Right ventricle myocardium superior (tissue), 1 donor: ENCODE results near the gene TCF12. TPM values are rescaled to one million over a fixed set of nuclear protein-coding genes. Genes with fewer than 3 reads are reported as not detected.
A peak's percentile ranks its signal among the peaks of the same experiment; 100 is the strongest.
"Not testable (repeated sequence)": the region's sequence is repeated elsewhere in the genome, so short reads cannot be mapped to it uniquely, and the experiment has no call there.

Experiments used
- ATAC-seq: fragments of 200-7000 bp; cut with Tn5 transposase; one replicate; pipeline ENCODE4 v1.9.1; 2020; ENCODE audit warnings: mild to moderate bottlenecking; ENCODE audit not compliant: poor library complexity
- DNase-seq: peaks from one replicate; pipeline ENCODE4 v3.0.0-alpha.2; 2020
- intact Hi-C: fragments of 100-400 bp; cut with DNase I; formaldehyde crosslinking; loops from one replicate; pipeline ENCODE4 v1.11.2; 2022
- total RNA-seq: library from RNA; stranded (reverse); fragmentation: NEBNext Ultra II Directional; extraction: Animal tissue kit (Norgen Biotek cat#: 25700); gene quantifications from one replicate; pipeline ENCODE4 v1.2.1, GENCODE V29; 2021
- donor health status: DM: no; HTN: yes; CAD: no; lungs with severe emphysema.

TCF12 gene
- total RNA-seq, 1 donor from 2014 or later, result 32.9 TPM

- intact Hi-C loops, result loop anchor here (10.0 kb wide), 1 partner anchor 224 kb away; no protein-coding TSS in a partner anchor
- no peak for ATAC-seq
- no peak for DNase-seq
Measured at GRCh38 chr15:56910801-56911200, 7.6 kb upstream of the TCF12 start.

DNA sequence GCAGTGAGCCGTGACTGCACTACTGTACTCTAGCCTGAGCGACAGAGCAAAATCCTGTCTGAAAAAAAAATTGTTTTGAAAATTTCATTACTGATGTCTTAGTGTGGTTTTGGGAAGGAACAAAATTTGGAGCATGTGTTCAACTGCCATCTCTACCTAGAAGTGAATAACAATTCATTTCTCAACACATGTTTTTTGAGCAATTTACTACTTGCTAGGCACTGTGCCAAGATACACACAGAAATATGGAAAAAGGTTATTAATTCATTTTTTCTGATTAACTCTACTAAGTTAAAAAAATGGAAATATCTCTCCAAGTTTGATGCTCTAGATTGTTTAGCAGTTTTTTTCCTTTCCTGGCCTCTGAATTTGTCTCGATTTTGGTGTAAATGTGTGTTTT lies 5.2 kb upstream of the TCF12 start:
- no peak for DNase-seq
- ATAC-seq, result no peak
- intact Hi-C loops, result loop anchor here (10.0 kb wide), 1 partner anchor 222 kb away; no protein-coding TSS in a partner anchor

DNA sequence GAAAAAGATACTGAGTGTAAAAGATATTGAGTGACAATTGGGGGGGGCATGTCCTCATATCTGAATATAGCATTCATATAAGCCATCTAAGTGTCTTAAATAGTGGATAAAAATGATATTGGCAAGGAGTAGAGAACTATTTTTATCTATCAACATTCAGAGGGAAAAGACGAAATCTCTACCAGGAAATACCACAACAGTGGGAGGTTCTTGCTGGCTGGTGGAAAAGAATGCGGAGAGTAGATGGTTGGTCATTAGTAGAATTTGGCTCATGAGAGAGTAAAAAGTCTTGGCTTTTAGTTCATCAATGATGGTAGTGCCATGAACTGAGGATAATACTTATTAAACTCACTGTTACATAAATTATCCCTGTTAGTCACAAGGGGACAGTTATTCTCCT lies 4.8 kb upstream of the TCF12 start:
- ATAC-seq (no peak), DNase-seq (no peak)
- intact Hi-C loops, result loop anchor here (10.0 kb wide), 1 partner anchor 221 kb away; no protein-coding TSS in a partner anchor

DNA sequence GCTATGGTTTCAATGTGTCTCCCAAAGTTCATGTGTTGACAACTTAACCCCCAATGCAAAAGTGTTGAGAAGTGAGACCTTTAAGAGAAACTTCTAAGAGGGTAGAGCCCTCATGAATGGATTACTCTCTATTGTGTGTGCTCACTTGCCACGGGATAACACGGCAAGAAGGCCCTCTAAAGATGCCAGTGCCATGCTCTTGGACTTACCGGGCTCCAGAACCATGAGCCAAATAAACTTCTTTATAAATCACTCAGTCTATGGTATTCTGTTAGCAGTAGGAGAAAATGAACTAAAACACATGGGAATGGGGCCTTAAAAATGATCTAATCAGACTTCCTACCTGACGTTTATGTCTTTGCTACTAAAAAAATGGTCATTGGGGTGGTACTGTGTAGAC lies 2.6 kb upstream of the TCF12 start:
- intact Hi-C loops, result loop anchor here (10.0 kb wide), 1 partner anchor 219 kb away; no protein-coding TSS in a partner anchor
- ATAC-seq (no peak), DNase-seq (no peak)

DNA sequence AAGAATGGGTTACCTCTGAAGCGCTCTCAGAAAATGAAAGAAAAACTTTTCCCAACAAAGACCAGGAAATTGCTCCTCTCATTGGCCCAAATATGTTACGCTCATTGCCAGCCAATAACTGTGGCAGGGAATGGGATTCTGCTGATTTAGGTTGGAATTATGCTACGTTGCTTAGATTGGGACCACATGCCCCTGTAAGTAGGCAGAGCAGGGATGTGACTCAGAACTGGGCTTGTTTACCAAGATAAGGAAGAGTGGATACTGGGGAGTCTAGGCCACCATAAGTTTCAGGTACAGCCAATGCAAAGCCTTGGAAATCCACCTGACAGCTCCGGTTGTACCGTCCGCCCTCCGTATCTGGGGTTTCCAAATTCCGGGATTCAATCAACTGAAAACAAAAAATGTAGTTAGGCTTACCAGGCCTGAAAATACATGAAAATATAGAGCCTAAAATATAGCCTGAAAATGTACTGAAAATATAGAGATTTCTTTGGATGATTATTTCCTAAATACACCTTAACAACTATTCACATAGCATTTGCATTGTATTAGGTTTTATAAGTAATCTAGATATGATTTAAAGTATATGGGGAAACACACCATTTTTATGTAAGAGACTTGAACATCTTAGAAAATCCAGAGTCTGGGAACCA lies 1.5 kb upstream of the TCF12 start:
- no peak for DNase-seq
- no peak for ATAC-seq
- intact Hi-C loops, result loop anchor here (10.0 kb wide), 1 partner anchor 218 kb away; no protein-coding TSS in a partner anchor

- intact Hi-C loops, result loop anchor here (2.0 to 10.0 kb wide), 2 partner anchors 31 to 217 kb away; no protein-coding TSS in a partner anchor
- DNase-seq (no peak), ATAC-seq (peak; percentile 4)
Measured at GRCh38 chr15:56917652-56918045, 795 bp upstream of the TCF12 start.

DNA sequence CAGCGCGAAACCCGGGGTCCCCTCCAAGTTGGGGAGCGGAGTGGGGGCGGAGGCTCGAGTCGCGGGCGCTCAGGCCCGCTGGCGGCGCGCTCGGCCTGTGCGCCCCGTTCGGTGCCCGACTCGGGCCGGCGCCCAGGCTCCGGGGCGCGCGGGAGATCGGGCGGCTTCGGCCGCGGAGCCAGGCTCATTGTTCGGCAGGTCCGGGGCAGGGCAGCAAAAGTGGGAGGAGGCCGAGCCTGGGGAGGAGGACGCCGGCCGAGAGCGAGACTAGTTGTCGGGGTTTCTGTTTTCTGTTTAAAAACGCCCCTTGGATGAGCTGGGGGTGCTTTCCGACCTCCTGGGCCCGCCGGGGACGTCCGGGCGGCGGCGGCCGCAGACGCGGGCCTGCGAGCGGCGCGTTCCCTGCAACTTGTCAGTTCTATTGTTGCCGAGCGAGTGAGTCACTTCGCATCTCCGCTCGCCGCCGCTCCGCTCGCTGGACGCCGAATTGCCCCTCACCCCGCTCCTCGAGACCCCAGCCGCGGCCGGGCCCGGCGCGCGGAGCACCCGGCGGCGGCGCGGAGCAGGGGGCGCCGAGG lies 676 bp downstream of the TCF12 start:
- ATAC-seq (peak; percentile 45), DNase-seq (peak; percentile 64)
- intact Hi-C loops, result loop anchor here (2.0 to 10.0 kb wide), 2 partner anchors 32 to 216 kb away; no protein-coding TSS in a partner anchor

DNA sequence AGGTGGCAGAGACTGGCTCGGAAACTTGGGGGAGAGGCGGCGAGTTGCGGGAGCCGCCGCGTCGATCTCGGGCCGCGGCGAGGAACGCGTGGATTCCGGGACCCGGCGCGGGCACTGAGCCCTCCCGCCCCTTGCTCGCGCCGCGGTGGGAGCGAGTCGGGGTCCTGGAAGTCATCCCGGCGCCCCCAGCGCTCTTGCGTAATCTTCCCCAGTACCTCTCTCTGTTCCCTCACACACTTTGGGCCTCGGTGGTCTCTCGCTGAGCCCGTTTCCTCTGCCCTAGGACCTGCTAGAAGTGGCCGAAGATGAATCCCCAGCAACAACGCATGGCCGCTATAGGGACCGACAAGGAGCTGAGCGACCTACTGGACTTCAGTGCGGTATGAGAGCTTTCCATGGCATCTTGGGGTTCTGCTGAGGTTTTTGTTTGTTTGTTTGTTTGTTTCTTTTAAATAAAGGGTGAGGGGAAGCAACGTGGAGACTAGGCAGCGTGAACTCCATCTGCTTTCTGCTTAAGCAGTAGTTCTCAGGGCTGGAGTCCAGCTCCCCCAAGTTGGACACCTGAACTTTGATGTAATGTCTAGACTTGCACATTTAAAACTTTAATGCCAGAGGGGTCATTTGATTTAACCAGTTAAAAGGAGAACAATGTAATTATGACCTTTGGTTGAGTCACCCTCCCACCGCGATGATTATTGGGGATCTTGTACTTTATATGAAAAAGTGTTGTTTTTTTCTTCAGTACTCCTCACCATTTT lies 1.3 kb downstream of the TCF12 start:
- intact Hi-C loops, result loop anchor here (2.0 to 10.0 kb wide), 2 partner anchors 33 to 215 kb away; no protein-coding TSS in a partner anchor
- DNase-seq, result peak; percentile 53
- ATAC-seq, result peak; percentile 1

- DNase-seq (no peak), ATAC-seq (no peak)
- intact Hi-C loops, result no loop called here
Measured at GRCh38 chr15:56920367-56920627, 1.9 kb downstream of the TCF12 start.

DNA sequence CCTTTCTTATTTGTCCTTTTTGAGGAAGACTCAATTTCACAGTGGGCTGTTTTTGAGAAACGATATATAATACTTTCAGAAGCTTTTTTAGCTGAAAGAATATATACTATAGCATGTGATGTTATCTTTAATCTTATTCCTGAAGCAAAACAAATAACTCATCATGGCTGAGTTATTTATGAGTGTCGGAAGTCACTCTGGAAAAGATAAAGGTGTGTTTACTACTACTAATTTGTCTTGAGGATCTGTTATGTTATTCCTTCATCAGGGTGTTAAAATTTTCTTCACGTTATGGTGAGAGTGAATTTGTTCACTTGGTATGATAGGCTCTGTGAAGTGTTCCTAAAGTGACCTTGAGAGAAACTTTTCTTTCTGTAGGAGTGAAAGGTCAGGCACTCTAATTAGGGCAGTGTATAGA lies 4.7 kb downstream of the TCF12 start:
- ATAC-seq (no peak), DNase-seq (no peak)
- intact Hi-C loops, result no loop called here

GRCh38 chr15:56927816-56928215 lies 9.4 kb downstream of the TCF12 start:
- ATAC-seq (no peak), DNase-seq (no peak)
- intact Hi-C loops, result no loop called here

- ATAC-seq, result no peak
- intact Hi-C loops, result no loop called here
- no peak for DNase-seq
Measured at GRCh38 chr15:56929399-56929798, 11.0 kb downstream of the TCF12 start.

DNA sequence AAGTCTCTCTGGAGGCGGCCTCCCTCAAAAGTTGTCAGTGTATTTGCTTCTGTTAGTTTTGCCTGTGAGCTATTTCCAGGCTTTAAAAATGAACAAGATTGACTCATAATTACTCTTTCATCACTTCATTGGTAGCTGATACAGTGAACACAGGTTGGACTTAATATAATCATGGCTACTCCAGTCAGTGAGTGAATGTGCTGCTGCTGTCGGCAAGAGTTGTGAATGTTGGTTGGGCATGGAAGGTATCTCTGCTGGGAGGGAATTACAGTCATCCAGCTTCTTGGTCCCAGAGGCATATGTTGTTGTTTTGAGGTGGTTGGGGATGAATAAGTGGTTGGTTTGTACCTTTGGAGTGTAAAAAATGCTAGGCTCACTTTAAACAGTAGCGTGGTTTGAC lies 11.5 kb downstream of the TCF12 start:
- DNase-seq, result no peak
- no peak for ATAC-seq
- intact Hi-C loops, result no loop called here

- ATAC-seq, result no peak
- no peak for DNase-seq
- intact Hi-C loops, result no loop called here
Measured at GRCh38 chr15:56930669-56931313, 12.3 kb downstream of the TCF12 start.

GRCh38 chr15:56931639-56932508 lies 13.4 kb downstream of the TCF12 start:
- DNase-seq (no peak), ATAC-seq (peak; percentile 68)
- intact Hi-C loops, result no loop called here

DNA sequence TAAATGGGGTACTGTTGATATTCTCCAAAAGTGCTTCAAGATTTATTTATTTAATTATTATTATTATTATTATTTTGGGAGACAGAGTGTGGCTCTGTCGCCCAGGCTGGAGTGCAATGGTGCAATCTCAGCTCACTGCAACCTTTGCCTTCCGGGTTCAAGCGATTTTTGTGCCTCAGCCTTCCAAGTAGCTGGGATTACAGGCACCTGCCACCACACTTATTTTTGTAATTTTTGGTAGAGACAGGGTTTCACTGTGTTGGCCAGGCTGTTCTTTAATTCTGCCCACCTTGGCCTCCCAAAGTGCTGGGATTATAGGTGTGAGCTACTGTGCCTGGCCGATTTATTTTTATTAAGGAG lies 14.0 kb downstream of the TCF12 start:
- intact Hi-C loops, DNase-seq, ATAC-seq: not testable (repeated sequence)

DNA sequence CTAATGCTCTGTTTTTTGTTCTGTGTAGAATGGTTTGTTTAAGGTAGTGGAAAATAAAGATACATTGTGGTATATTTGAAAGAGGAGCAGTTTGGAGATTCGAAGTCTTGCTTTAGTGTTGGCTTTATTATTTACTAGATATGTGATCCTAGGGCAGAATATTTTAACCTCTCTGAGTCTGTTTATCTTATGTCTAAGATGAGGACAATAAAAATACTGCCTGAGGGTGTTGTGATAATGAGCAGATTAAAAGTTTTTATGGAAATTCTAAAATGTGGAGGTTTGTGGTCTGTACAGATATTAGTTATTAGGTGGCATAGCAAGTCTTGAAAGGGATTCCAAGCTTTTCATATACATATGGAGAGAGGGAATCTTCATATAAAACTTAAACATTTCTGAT lies 15.0 kb downstream of the TCF12 start:
- intact Hi-C loops, result no loop called here
- ATAC-seq (no peak), DNase-seq (no peak)

DNA sequence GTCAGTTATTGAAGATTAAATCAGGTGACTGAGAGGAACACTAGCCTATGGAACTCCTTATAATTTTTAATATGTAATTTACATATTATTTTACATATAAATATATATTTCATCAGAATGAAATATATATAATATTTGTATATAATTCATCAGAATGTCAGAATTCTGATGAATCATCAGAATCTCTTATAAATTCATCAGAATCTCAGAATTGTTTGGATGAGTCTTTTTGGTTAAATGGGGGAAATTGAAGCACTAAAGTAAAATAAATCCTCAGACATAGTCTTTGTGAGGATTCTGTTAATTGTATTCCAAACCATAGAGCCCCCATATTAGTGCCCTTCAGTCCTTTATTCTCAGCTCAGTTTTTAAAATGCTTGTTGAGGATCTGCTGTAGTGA lies 15.4 kb downstream of the TCF12 start:
- intact Hi-C loops, result no loop called here
- ATAC-seq (no peak), DNase-seq (no peak)
